ENCODE measurements around the gene LCA5.
"Not testable (repeated sequence)": the region's sequence is repeated elsewhere in the genome, so short reads cannot be mapped to it uniquely, and the experiment has no call there.

The LCA5 gene

GRCh38 chr6:79461205-79461604, 76.0 kb downstream of the LCA5 start:
- Histone ChIP-seq H3K27ac (ENCODE audit: low read length) (no peak overlapping the region), H3K9ac (ENCODE audit: low read depth, low read length) (no peak overlapping the region), H3K9me3 (ENCODE audit: insufficient read depth, low read depth, low read length) (no peaks in the 10 kb centered on the region), H3K36me3 (ENCODE audit: insufficient read depth, low read depth, low read length) (no peaks in the 10 kb centered on the region), H3K4me3 (ENCODE audit: low read length) (no peak overlapping the region), H3K27me3 (ENCODE audit: insufficient read depth, low read length) (no peaks in the 10 kb centered on the region), H3K4me1 (ENCODE audit: insufficient read depth, low read length) (no peaks in the 10 kb centered on the region; the same call in 1 of the 2 replicates)

- no peaks in the 10 kb centered on the region for H3K4me1 ChIP-seq (ENCODE audit: insufficient read depth, low read length)
- H3K4me3 ChIP-seq (ENCODE audit: low read length): no peak overlapping the region
- H3K27ac ChIP-seq (ENCODE audit: low read length): no peak overlapping the region
- no peaks in the 10 kb centered on the region for H3K36me3 ChIP-seq (ENCODE audit: insufficient read depth, low read depth, low read length)
- H3K9ac ChIP-seq (ENCODE audit: low read depth, low read length): no peak overlapping the region
- no peaks in the 10 kb centered on the region for H3K9me3 ChIP-seq (ENCODE audit: insufficient read depth, low read depth, low read length)
- no peaks in the 10 kb centered on the region for H3K27me3 ChIP-seq (ENCODE audit: insufficient read depth, low read length)
These were observed 81.8 kb downstream of the LCA5 start for GRCh38 chr6:79455446-79455845.

GRCh38 chr6:79453558-79454042, 83.6 kb downstream of the LCA5 start:
- H3K27ac ChIP-seq (ENCODE audit: low read length): no peak overlapping the region
- H3K9ac ChIP-seq (ENCODE audit: low read depth, low read length): no peak overlapping the region
- no peak overlapping the region for H3K4me3 ChIP-seq (ENCODE audit: low read length)

GRCh38 chr6:79450984-79451383, 86.2 kb downstream of the LCA5 start:
- no peaks in the 10 kb centered on the region for H3K9me3 ChIP-seq (ENCODE audit: insufficient read depth, low read depth, low read length)
- no peak overlapping the region for H3K4me3 ChIP-seq (ENCODE audit: low read length)
- no peak overlapping the region for H3K27ac ChIP-seq (ENCODE audit: low read length)
- no peaks in the 10 kb centered on the region for H3K36me3 ChIP-seq (ENCODE audit: insufficient read depth, low read depth, low read length)
- no peak overlapping the region for H3K9ac ChIP-seq (ENCODE audit: low read depth, low read length)
- no peaks in the 10 kb centered on the region for H3K4me1 ChIP-seq (ENCODE audit: insufficient read depth, low read length)
- H3K27me3 ChIP-seq (ENCODE audit: insufficient read depth, low read length): no peaks in the 10 kb centered on the region

More at GRCh38 chr6:79453558-79454042, 83.6 kb downstream of the LCA5 start:
- Histone ChIP-seq H3K4me1 (ENCODE audit: insufficient read depth, low read length) (no peaks in the 10 kb centered on the region), H3K36me3 (ENCODE audit: insufficient read depth, low read depth, low read length) (no peaks in the 10 kb centered on the region), H3K9me3 (ENCODE audit: insufficient read depth, low read depth, low read length) (no peaks in the 10 kb centered on the region), H3K27me3 (ENCODE audit: insufficient read depth, low read length) (no peaks in the 10 kb centered on the region)

- no peaks in the 10 kb centered on the region for H3K36me3 ChIP-seq (ENCODE audit: insufficient read depth, low read depth, low read length)
- H3K27me3 ChIP-seq (ENCODE audit: insufficient read depth, low read length): no peaks in the 10 kb centered on the region
- H3K4me1 ChIP-seq (ENCODE audit: insufficient read depth, low read length): no peaks in the 10 kb centered on the region
- H3K4me3 ChIP-seq (ENCODE audit: low read length): no peak overlapping the region
- no peak overlapping the region for H3K27ac ChIP-seq (ENCODE audit: low read length)
- H3K9me3 ChIP-seq (ENCODE audit: insufficient read depth, low read depth, low read length): peaks cover 5% of the 10 kb centered on the region; the same call in 1 of the 2 replicates
- no peak overlapping the region for H3K9ac ChIP-seq (ENCODE audit: low read depth, low read length)
These were observed 91.2 kb downstream of the LCA5 start for GRCh38 chr6:79446006-79446405.

- not testable (repeated sequence) for H3K27me3 ChIP-seq (ENCODE audit: insufficient read depth, low read length); H3K9ac ChIP-seq (ENCODE audit: low read depth, low read length); H3K36me3 ChIP-seq (ENCODE audit: insufficient read depth, low read depth, low read length); H3K4me1 ChIP-seq (ENCODE audit: insufficient read depth, low read length); H3K9me3 ChIP-seq (ENCODE audit: insufficient read depth, low read depth, low read length); H3K27ac ChIP-seq (ENCODE audit: low read length); H3K4me3 ChIP-seq (ENCODE audit: low read length)
These were observed 93.4 kb downstream of the LCA5 start for GRCh38 chr6:79443876-79444275.

- H3K9ac ChIP-seq (ENCODE audit: low read depth, low read length): no peak overlapping the region
- H3K27ac ChIP-seq (ENCODE audit: low read length): no peak overlapping the region
- no peaks in the 10 kb centered on the region for H3K36me3 ChIP-seq (ENCODE audit: insufficient read depth, low read depth, low read length)
- no peak overlapping the region for H3K4me3 ChIP-seq (ENCODE audit: low read length)
- no peaks in the 10 kb centered on the region for H3K4me1 ChIP-seq (ENCODE audit: insufficient read depth, low read length)
- H3K27me3 ChIP-seq (ENCODE audit: insufficient read depth, low read length): no peaks in the 10 kb centered on the region
- H3K9me3 ChIP-seq (ENCODE audit: insufficient read depth, low read depth, low read length): peaks cover 5% of the 10 kb centered on the region; the same call in 1 of the 2 replicates
These were observed 96.0 kb downstream of the LCA5 start for GRCh38 chr6:79441192-79441591.

GRCh38 chr6:79440598-79440997, 96.6 kb downstream of the LCA5 start:
- Histone ChIP-seq H3K4me3 (ENCODE audit: low read length) (no peak overlapping the region), H3K36me3 (ENCODE audit: insufficient read depth, low read depth, low read length) (no peaks in the 10 kb centered on the region), H3K27me3 (ENCODE audit: insufficient read depth, low read length) (no peaks in the 10 kb centered on the region), H3K27ac (ENCODE audit: low read length) (no peak overlapping the region), H3K9ac (ENCODE audit: low read depth, low read length) (no peak overlapping the region), H3K9me3 (ENCODE audit: insufficient read depth, low read depth, low read length) (peaks cover 5% of the 10 kb centered on the region; the same call in 1 of the 2 replicates), H3K4me1 (ENCODE audit: insufficient read depth, low read length) (no peaks in the 10 kb centered on the region)

GRCh38 chr6:79438030-79438429, 99.2 kb downstream of the LCA5 start:
- no peak overlapping the region for H3K27ac ChIP-seq (ENCODE audit: low read length)
- H3K4me1 ChIP-seq (ENCODE audit: insufficient read depth, low read length): no peaks in the 10 kb centered on the region
- H3K36me3 ChIP-seq (ENCODE audit: insufficient read depth, low read depth, low read length): no peaks in the 10 kb centered on the region
- H3K4me3 ChIP-seq (ENCODE audit: low read length): no peak overlapping the region
- peaks cover 5% of the 10 kb centered on the region; the same call in 1 of the 2 replicates for H3K9me3 ChIP-seq (ENCODE audit: insufficient read depth, low read depth, low read length)
- no peak overlapping the region for H3K9ac ChIP-seq (ENCODE audit: low read depth, low read length)
- no peaks in the 10 kb centered on the region for H3K27me3 ChIP-seq (ENCODE audit: insufficient read depth, low read length)

GRCh38 chr6:79436241-79436640, 101.0 kb downstream of the LCA5 start:
- no peaks in the 10 kb centered on the region for H3K36me3 ChIP-seq (ENCODE audit: insufficient read depth, low read depth, low read length)

GRCh38 chr6:79435746-79436145, 101.5 kb downstream of the LCA5 start:
- no peaks in the 10 kb centered on the region for H3K36me3 ChIP-seq (ENCODE audit: insufficient read depth, low read depth, low read length)
- no peaks in the 10 kb centered on the region for H3K27me3 ChIP-seq (ENCODE audit: insufficient read depth, low read length)
- H3K27ac ChIP-seq (ENCODE audit: low read length): no peak overlapping the region
- no peaks in the 10 kb centered on the region for H3K4me1 ChIP-seq (ENCODE audit: insufficient read depth, low read length)
- H3K9me3 ChIP-seq (ENCODE audit: insufficient read depth, low read depth, low read length): no peaks in the 10 kb centered on the region
- H3K9ac ChIP-seq (ENCODE audit: low read depth, low read length): no peak overlapping the region
- no peak overlapping the region for H3K4me3 ChIP-seq (ENCODE audit: low read length)

More at GRCh38 chr6:79436241-79436640, 101.0 kb downstream of the LCA5 start:
- Histone ChIP-seq H3K4me3 (ENCODE audit: low read length) (no peak overlapping the region), H3K27ac (ENCODE audit: low read length) (no peak overlapping the region), H3K9me3 (ENCODE audit: insufficient read depth, low read depth, low read length) (no peaks in the 10 kb centered on the region), H3K9ac (ENCODE audit: low read depth, low read length) (no peak overlapping the region), H3K4me1 (ENCODE audit: insufficient read depth, low read length) (no peaks in the 10 kb centered on the region), H3K27me3 (ENCODE audit: insufficient read depth, low read length) (no peaks in the 10 kb centered on the region)
